ENCODE data around the gene PIP5KL1.

GRCh38 chr9:127953154-127953553, 22.6 kb upstream of the PIP5KL1 start:
- TF ChIP-seq CTCF (conservative IDR thresholded peaks at IDR 0.05; ENCODE audit: low read length) (no peak), EZH2phosphoT487 (IDR thresholded peaks at IDR 0.05; ENCODE audit: borderline replicate concordance, low read depth, low read length) (no peak)

All from OCI-LY7 (cell line).